T-helper 2 cell (primary cell): ENCODE results near the gene NDP.

ENCODE experiments used
- DNase-seq, 5 experiments: peaks; one replicate each; pipeline versions ENCODE4 v3.0.0 to v3.0.0-alpha.2; 2012 to 2022
- total RNA-seq, 2 donors: gene quantifications; one replicate each; lab custom pipeline; 2026; lab: John Stamatoyannopoulos, UW

NDP gene
- 0 reads per million in 2 donors for total RNA-seq

DNA sequence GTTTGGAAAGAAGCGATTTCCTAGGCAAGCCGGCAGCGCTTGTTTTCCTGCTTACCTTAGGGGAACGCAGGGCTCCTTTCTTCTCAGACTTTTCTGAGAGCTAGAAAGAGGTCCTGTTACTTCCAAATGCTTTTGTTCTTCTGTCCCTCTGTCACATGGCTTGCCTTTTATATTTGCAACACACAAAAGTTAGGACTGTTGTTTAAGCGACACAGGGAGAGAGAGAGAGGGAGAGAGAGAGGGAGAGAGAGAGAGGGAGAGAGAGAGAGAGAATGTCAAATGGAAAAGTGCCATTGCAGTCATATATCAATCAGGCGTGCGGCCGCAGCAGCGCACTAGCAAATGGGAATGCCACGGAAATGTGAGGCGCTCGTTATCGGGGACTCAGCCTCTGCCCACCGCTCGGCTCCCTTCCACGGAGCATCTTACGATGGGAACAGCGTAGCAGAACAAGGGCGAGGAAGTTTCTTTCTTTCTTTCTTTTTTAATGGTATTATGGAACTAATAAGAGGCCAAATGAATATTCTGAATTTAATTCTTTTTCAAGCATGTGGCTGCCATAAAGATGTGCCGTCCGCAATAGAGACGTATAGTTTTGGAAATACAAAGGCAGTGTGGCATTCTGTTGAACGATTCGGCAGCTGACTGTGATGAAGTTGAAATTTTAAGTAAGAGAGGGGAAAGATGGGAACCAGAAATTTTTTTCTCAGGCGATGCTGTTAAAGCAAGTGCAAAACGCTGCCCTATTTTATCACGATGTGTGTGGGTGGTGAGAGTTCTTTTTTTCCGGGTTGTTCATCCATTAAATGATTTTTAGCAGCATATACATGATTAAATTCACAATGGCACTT is at the start of gene NDP:
NDP (minus strand) TSS at position 142 of the 851 bp plus-strand sequence. CDS start 14,745 bp downstream, outside the sequence.
- DNase-seq: no peak

GRCh38 chrX:44022964-44023363 is 49.8 kb upstream of the NDP start:
- DNase-seq: no peak

DNA sequence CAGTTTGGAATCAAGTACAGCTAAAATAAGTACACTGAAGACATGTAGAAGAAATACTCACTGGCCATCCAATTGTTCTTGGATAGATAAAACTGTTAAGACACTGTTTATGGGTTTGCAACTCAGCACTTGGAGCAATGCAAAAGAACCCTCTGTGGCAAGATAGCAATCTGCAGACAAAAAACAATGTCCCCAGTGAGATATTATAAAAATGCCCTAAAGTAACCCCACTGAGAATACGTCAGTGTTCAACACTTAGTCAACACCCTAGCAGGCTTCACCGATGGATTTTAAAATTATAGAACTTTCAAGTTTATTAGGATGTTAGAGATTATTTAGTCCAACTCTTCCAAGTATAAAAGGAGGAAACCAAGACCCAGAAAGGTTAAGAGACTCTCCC is 47.5 kb upstream of the NDP start:
- no peak for DNase-seq

GRCh38 chrX:44019911-44020310 is 46.7 kb upstream of the NDP start:
- no peak for DNase-seq

- DNase-seq: no peak
These were observed 44.5 kb upstream of the NDP start for GRCh38 chrX:44017676-44018075.

DNA sequence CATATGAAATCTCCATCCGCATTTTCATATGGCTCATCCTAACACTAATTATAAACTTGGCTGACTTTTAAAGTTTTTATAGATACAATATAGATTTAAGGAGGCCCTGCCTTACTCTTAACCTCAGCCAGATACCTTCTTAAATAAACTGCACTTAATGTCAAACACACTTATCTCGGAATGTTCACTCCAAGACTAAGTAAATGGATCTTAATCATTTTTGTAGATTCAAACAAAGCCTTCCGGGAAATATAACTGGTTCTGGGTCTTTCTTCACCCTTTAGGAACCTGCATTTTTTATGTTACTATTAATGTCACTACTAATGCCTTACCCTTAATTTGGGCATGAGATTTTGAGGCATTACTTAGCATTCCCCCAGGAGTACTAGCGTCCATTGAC is 43.7 kb upstream of the NDP start:
- no peak for DNase-seq

DNA sequence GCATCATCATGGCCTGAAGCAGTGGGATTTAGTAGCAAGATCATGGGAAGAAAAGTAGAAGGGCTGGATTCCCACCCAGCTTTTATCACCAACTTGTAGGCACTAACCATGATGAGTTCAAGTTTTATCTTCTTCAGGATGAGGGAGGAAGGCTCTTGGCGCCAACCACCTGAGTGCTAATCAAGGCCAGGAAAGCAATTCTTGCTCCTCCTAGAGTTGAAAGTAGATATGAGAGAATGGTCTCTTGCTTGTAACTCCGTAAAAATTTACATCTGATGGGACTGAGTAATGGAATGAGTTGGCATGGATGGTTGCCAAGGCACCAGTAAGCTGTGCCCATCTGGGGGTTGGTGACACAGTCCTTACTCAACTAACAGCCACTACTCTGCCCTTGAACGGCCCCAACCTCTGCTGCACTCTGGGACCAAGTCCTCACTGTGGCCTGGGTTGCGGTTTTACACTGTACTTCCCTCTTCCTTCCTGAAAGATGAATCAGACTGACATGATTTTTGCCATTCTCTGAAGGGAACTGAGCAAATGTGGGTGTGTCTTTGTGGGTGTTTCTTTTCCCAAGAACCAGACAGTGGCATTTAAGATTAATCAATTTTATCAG is 39.4 kb upstream of the NDP start:
- peak in 3 of 5 experiments; percentile 10 to 57 (median 37) for DNase-seq

DNA sequence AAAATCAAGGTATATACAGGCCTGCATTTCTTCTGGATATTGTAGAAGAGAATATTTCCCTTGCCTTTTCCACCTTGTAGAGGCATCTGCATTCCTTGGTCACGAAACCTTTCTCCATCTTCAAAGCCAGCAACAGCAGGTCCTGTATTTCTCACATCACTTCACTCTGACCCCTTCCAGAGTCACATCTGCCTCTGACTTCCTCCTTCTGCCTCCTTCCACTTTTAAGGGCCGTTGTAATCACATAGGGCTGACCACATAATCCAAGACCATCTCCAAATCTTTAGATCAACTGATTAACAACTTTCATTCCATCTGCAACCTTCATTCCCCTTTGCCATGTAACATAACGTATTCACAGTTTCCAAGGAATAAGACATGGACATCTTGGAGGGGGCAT is 38.3 kb upstream of the NDP start:
- no peak for DNase-seq

- DNase-seq: no peak
These were observed 37.4 kb upstream of the NDP start for GRCh38 chrX:44010626-44011025.

DNA sequence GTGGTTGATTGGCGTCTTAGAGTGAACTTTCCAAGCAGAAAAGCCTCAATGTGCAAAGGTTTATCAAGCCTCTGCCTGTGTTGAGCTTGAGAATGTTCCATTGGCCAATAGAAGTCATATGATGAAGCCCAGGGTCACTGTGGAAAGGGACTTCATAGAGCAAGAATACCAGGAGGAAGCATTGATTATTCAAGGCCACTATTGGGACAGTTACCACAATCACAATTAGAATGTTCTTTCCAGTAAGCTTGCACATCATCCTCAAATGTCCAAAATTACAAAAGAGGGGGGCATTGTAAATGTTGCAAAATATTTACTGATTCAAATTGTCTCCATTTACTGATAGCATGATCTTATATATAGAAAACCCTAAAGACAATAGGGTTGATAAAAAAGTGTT is 32.9 kb upstream of the NDP start:
- no peak for DNase-seq

DNA sequence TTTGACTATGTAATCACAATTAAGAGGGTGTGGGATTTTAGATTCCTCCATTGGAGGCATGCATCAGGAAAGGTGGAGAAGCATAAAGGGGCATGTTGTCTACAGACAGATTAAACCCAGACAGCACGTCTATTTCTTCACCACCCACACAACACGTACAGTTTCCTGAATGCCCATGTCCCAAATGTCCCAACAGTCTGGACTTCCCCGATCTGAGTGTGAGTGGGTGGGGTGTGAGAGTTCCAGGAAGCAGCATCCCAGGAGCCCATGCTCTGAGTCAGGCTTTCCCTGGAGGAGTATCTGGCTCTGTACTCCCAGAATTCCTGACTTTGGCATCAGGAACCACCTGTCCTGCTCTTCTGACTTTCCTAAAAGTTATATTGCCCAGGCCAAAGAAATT is 30.8 kb upstream of the NDP start:
- DNase-seq: no peak

GRCh38 chrX:44002567-44002966 is 29.4 kb upstream of the NDP start:
- no peak for DNase-seq

- no peak for DNase-seq
These were observed 25.2 kb upstream of the NDP start for GRCh38 chrX:43998374-43998773.

DNA sequence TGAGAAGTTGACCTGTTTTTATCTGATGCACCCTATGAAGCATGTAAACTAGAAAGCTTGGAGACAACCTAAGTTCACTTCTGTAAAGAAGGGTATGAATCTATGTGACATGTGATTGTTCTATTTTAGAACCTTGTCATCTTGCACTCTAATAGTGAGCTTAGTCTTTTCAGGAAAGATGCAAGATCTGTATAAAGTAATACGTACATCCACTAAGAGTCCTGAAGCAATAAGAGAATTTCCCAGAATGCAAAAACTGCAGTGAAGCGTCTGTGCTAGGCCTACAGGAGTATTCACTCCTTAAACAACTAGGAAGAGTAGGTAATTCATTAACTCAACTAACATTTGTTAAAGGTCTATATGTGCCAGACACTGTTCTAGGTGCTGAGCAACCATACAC is 23.3 kb upstream of the NDP start:
- no peak for DNase-seq

- no peak for DNase-seq
These were observed 12.9 kb upstream of the NDP start for GRCh38 chrX:43986083-43986482.

- DNase-seq: no peak
These were observed 12.3 kb upstream of the NDP start for GRCh38 chrX:43985511-43985910.

GRCh38 chrX:43978226-43978625 is 5.0 kb upstream of the NDP start:
- no peak for DNase-seq

GRCh38 chrX:43976205-43976604 is 3.0 kb upstream of the NDP start:
- no peak for DNase-seq

- DNase-seq: no peak
These were observed 2.6 kb upstream of the NDP start for GRCh38 chrX:43975796-43976195.

DNA sequence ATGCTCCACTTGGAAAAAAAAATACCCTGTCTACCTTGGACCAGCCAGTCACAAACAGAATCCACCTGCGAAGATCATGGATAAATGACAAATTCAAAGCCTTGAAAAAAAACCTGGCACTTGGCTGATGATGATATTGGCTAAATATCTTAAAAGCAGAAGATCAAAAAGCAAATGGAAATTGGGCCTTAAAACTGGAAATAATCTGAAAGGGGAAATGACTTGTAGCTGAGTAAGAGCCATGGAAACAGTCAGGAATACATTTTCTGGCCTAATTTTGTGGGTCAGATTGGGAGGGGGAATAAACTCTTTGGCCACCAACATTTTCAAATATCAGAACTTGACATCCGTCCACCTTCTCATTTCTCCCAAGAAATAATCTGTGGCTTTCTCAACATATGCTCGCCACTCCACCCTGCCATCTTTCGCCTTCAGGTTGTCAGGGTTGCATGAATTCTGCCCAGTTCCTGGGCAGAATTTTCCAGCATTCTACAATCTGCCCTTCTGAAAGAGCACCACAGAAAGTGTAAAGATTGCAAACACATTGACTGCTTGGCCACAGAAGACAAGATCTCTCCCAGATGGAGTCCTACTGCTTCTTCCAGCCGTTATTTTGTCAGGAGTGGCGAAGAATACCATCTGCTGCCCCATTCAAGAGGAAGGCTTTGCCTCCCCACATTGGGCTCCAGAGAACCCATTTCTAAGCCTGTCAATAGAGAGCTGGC is 1.7 kb upstream of the NDP start:
- no peak for DNase-seq

DNA sequence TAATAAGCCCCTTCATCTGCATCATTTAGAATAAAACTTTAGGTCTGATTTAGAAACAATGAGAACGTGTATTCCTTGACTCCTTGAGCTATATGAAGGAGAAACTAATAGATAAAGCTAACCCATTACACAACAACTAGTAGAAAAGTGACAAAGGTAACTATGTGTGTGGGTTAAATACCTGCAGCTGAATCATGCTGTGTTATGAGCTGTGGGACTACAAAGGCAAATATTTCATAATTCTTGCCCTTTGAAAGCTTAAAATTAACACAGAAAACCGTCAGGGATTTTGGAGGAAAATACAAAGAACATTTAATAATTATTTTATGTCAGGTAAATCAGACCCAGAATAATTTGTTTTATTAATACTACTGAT is 898 bp upstream of the NDP start:
- no peak for DNase-seq

- DNase-seq: peak in 1 of 5 experiments; percentile 37
These were observed 926 bp downstream of the NDP start for GRCh38 chrX:43971966-43972961.
